NK-92 (cell line): ENCODE data around the gene GSAP.
"Not testable (repeated sequence)": the region's sequence is repeated elsewhere in the genome, so short reads cannot be mapped to it uniquely, and the experiment has no call there.

Experiments used
- DNase-seq: peaks from one replicate; lab custom pipeline; 2025; ENCODE audit not compliant: unreplicated experiment; lab: John Stamatoyannopoulos, UW

The GSAP gene

GRCh38 chr7:77360969-77361368 is 55.2 kb downstream of the GSAP start:
- DNase-seq = no peak

- DNase-seq = no peak
Measured at GRCh38 chr7:77360104-77360503, 56.0 kb downstream of the GSAP start.

DNA sequence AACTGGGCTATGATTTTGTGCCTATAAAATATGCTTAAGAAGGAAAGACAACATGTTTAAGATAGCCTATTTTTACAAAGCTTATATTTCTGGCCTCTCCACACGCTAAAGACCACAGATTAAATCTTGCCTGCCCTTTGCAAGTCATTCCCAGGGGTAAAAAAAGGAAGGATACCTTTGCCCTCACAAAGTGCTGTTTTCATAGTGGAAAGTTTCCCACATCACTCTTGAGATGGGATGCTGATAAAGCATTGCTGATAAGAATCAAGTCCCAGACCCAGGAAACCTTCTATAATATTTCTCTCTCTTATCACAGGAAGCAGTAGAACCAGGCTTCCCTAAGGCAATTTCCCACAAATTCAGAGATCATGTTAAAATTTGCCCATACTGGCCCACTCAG is 56.5 kb downstream of the GSAP start:
- no peak for DNase-seq

DNA sequence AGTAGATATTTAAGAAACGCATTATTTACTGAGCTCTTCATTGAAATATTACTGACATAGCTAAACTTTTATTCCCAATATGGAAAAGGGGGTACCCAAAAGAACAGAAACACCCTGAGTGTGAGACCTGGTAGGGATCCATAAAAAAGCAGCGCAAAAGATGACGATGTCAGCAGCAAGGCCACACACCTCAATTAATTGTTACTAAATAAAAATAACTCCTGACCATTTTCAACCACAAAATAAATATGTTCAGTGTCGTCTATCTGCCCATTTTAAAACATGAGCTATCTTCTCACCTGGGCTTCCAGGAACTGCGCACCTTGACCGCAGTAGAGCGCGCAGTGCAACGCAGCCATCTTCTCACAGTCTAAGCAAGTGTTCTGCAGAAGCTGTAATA is 61.2 kb downstream of the GSAP start:
- no peak for DNase-seq

DNA sequence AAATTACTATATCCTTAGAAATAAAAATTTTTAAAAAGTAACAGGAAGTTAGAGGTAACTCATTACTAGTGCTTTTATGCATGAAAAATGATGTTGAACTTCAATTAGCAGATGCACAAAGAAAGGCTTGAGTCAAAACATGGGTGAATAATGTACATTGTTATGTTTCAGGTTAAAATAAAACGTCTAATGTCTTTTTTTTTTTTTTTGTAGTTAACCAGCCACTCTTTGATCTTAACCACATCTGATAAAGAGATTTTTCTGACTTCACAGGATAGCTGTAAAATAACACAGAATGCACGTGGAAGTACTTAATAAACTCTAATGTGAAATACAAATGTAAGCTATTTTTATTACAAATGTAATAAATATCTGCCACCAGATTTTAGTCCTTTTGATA is 61.7 kb downstream of the GSAP start:
- DNase-seq = no peak

DNA sequence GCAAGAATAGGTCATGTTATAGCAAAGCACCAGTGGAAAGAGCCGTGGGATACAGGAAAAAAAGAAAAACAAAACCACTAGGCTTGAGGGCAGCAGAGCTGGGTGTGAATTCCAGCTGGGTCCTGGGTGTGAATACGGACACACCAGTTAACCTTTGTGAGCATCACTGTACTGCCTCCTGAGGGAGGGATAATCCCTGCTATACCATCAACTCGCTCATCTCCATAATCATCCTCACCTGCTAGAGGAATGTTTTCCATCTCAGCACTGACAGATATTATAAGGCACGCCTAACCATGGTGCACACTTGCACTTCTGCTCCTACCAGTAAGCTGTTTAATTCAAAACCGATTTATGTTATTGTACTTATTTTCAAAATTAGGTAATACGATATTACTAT is 62.2 kb downstream of the GSAP start:
- no peak for DNase-seq

GRCh38 chr7:77353407-77353721 is 62.8 kb downstream of the GSAP start:
- no peak for DNase-seq

- DNase-seq = no peak
Measured at GRCh38 chr7:77352665-77353406, 63.3 kb downstream of the GSAP start.

- DNase-seq = no peak
Measured at GRCh38 chr7:77351539-77352004, 64.6 kb downstream of the GSAP start.

DNA sequence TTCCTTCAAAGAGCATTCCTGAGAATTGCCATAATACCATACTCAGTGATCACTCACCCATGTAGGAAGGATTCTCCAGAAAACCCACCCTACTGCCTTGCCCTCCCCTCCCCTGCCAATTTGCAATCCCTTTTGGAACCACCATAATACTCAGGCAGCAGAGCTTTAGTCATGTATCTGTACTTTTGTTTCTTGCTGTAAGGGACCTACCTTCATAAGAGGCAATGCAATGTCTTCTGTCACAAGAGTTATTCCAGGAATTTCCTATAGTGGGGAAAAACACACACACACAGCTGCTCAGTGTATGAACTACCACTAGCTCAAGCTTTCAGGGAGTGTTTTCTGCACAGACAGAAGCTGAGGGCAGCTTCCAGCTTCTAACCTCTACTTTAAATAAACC is 67.0 kb downstream of the GSAP start:
- no peak for DNase-seq

GRCh38 chr7:77348371-77348813 is 67.8 kb downstream of the GSAP start:
- no peak for DNase-seq

DNA sequence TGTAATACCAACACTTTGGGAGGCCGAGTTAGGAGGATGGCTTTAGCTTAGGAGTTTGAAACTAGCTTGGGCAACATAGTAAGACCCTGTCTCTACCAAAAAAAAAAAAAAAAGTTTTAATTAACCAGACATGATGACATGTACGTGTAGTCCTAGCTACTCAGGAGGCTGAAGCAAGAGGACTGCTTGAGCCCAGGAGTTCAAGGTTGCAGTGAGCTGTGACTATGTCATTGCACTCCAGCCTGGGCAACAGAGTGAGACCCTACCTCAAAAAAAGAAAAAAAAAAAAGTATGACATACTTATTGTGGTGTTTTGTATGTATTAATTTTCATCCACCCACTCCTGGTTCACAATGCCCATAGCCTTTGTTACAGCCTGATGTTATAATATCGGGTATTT is 69.7 kb downstream of the GSAP start:
- DNase-seq = no peak

GRCh38 chr7:77345426-77345825 is 70.7 kb downstream of the GSAP start:
- DNase-seq = not testable (repeated sequence)

DNA sequence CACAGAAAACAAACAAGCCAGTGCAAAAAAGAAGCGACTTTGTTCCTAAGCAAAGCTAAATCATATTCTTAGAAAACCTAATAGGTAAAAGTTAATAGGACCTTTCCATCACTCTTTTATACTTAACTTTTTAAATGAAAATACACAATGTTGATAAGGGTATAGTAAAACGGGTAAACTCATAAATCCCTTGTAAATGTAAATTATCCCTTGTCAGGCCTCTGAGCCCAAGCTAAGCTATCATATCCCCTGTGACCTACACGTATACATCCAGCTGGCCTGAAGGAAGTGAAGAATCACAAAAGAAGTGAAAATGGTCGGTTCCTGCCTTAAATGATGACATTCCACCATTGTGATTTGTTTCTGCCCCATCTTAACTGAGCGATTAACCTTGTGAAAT is 76.4 kb downstream of the GSAP start:
- no peak for DNase-seq

DNA sequence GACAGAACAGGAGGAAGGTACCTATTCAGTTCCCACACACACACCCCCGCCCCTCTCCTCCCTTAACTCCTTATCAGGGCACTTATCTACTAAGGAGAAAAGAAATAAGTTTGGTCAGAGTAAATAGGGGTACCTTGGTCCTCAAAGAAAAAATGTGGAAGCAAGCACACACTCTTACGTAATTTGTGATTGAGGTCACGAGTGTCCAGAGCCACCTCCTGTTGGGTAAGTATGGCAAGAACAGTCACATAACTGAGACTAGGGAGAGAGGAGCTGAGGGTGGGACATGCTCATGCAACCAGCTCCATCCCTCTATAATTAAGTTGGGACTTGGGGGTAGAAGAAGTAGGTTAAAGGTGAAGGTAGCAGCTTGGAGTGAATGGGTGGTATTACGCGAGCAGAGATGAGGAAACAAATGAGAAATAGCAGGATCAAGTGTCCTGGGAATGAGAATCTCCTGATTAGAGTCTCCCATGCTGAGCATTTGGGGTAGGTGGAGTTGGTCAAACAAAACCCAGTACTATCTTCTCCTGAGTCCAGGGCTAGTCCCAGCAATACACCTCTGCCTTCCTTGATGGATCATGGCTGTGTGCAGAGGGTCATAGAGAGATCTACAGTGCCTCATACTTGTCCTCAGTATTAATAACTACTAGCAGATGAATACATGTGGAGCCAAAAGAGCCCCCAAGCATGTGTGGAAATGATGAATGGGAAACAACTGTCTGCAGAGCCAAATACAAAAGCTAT is 77.1 kb downstream of the GSAP start:
- DNase-seq = no peak

- no peak for DNase-seq
Measured at GRCh38 chr7:77338260-77338659, 77.9 kb downstream of the GSAP start.

- DNase-seq = no peak
Measured at GRCh38 chr7:77337456-77337990, 78.6 kb downstream of the GSAP start.

GRCh38 chr7:77335581-77335980 is 80.6 kb downstream of the GSAP start:
- DNase-seq = no peak

DNA sequence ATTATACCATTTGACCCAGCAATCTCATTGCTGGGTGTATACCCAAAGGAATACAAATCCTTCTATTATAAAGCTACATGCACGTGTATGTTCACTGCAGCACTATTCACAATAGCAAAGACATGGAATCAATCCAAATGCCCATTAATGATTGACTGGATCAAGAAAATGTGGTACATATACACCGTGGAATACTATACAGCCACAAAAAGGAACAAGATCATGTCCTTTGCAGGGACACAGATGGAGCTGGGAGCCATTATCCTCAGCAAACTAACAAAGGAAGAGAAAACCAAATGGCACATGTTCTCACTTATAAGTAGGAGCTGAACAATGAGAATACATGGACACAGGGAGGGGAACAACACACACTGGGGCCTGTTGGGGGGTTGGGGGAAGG is 82.1 kb downstream of the GSAP start:
- not testable (repeated sequence) for DNase-seq

DNA sequence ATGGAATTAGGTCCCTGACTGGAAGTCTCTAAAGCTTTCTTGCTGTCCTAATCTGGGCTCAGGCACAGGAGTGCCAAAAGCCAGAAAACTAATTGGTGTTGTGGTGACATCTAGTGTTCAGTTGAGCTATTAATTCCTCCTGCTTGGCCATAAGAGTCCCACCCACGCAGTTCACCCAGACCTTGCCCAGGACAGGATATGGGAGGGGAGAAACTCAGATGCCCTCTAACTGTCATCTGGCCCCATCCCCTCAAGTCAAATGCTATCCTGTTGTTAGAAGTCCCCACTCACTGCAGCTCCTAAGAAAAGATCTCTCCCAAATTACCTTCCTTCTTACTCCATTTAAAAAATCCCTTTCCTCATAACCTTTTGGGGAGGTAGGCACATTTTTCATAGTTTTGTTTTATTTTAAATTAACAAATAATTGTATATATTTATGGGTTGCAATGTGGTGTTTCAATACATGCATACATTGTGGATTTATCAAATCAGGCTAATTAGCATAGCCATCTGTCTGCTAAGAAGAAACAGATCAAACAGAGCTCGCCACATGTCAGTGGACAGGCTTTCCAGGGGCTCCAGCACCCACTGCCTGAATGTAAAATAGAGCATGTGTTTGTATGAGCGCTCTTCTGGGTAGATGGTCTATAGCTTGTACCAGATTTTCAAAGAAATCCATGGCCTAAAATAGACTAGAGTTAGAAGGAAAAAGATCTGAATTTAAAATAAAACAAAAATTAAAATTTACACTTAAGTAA is 84.0 kb downstream of the GSAP start:
- no peak for DNase-seq

GRCh38 chr7:77330169-77330882 is 85.8 kb downstream of the GSAP start:
- no peak for DNase-seq
